Measurements from ENCODE around the gene SPRED1.

SPRED1 gene

GRCh38 chr15:38349251-38349650, 96.6 kb downstream of the SPRED1 start:
- in situ Hi-C loops (cut with HindIII; ENCODE audit: low pct_ligation_motif_present, low sequenced_read_pairs): no loop called here
- Histone ChIP-seq H3K27me3 (replicated peaks) (no peaks in the 10 kb centered on the region), H3K27ac (peak overlapping the region; percentile 47), H3K36me3 (replicated peaks) (peaks cover 31% of the 10 kb centered on the region), H3K4me3 (ENCODE audit: low read depth, low read length) (no peak overlapping the region)
- TF ChIP-seq CTCF (IDR thresholded peaks at IDR 0.05; ENCODE audit: low read depth, low read length, missing control alignments): no peak
- DNase-seq: peak; percentile 39

GRCh38 chr15:38351466-38351865, 98.8 kb downstream of the SPRED1 start:
- Histone ChIP-seq H3K27ac (no peak overlapping the region), H3K36me3 (replicated peaks) (peaks cover 28% of the 10 kb centered on the region), H3K4me3 (ENCODE audit: low read depth, low read length) (no peak overlapping the region), H3K27me3 (replicated peaks) (no peaks in the 10 kb centered on the region)
- in situ Hi-C loops (cut with HindIII; ENCODE audit: low pct_ligation_motif_present, low sequenced_read_pairs): no loop called here
- no peak for TF ChIP-seq CTCF (IDR thresholded peaks at IDR 0.05; ENCODE audit: low read depth, low read length, missing control alignments)
- DNase-seq: no peak

- in situ Hi-C loops (cut with HindIII; ENCODE audit: low pct_ligation_motif_present, low sequenced_read_pairs): no loop called here
- peak; percentile 74 for DNase-seq
- H3K4me3 ChIP-seq (ENCODE audit: low read depth, low read length): no peak overlapping the region
- H3K36me3 ChIP-seq (replicated peaks): peaks cover 30% of the 10 kb centered on the region
- H3K27ac ChIP-seq: no peak overlapping the region
- TF ChIP-seq CTCF (IDR thresholded peaks at IDR 0.05; ENCODE audit: low read depth, low read length, missing control alignments): peak; percentile 83
- H3K27me3 ChIP-seq (replicated peaks): no peaks in the 10 kb centered on the region
These were observed 101.8 kb downstream of the SPRED1 start for GRCh38 chr15:38354315-38354929.

- no peak overlapping the region for H3K27ac ChIP-seq
- no peak for DNase-seq
- no peak for TF ChIP-seq CTCF (IDR thresholded peaks at IDR 0.05; ENCODE audit: low read depth, low read length, missing control alignments)
- peaks cover 2% of the 10 kb centered on the region for H3K36me3 ChIP-seq (replicated peaks)
- H3K27me3 ChIP-seq (replicated peaks): no peaks in the 10 kb centered on the region
- in situ Hi-C loops (cut with HindIII; ENCODE audit: low pct_ligation_motif_present, low sequenced_read_pairs): no loop called here
- H3K4me3 ChIP-seq (ENCODE audit: low read depth, low read length): no peak overlapping the region
These were observed 109.7 kb downstream of the SPRED1 start for GRCh38 chr15:38362355-38362754.

- DNase-seq: no peak
- no peaks in the 10 kb centered on the region for H3K27me3 ChIP-seq (replicated peaks)
- in situ Hi-C loops (cut with HindIII; ENCODE audit: low pct_ligation_motif_present, low sequenced_read_pairs): no loop called here
- no peaks in the 10 kb centered on the region for H3K36me3 ChIP-seq (replicated peaks)
- no peak overlapping the region for H3K27ac ChIP-seq
- no peak overlapping the region for H3K4me3 ChIP-seq (ENCODE audit: low read depth, low read length)
- no peak for TF ChIP-seq CTCF (IDR thresholded peaks at IDR 0.05; ENCODE audit: low read depth, low read length, missing control alignments)
These were observed 114.8 kb downstream of the SPRED1 start for GRCh38 chr15:38367476-38367875.

GRCh38 chr15:38369936-38370478, 117.4 kb downstream of the SPRED1 start:
- in situ Hi-C loops (cut with HindIII; ENCODE audit: low pct_ligation_motif_present, low sequenced_read_pairs): no loop called here
- Histone ChIP-seq H3K27ac (no peak overlapping the region), H3K27me3 (replicated peaks) (no peaks in the 10 kb centered on the region), H3K4me3 (ENCODE audit: low read depth, low read length) (no peak overlapping the region), H3K36me3 (replicated peaks) (no peaks in the 10 kb centered on the region)
- no peak for DNase-seq
- no peak for TF ChIP-seq CTCF (IDR thresholded peaks at IDR 0.05; ENCODE audit: low read depth, low read length, missing control alignments)
